ENCODE measurements around the gene PIEZO2.

GRCh38 chr18:11035376-11035775 lies 114.0 kb downstream of the PIEZO2 start:
- TF ChIP-seq POLR2AphosphoS5 (IDR thresholded peaks at IDR 0.05) (no peak), CTCF (IDR thresholded peaks at IDR 0.05) (no peak), POLR2A (IDR thresholded peaks at IDR 0.05) (no peak)

Data from gastroesophageal sphincter (tissue), 3 donors.